CD4-positive, CD25-positive, alpha-beta regulatory T cell (primary cell): ENCODE measurements around the gene MAT1A. TPM values are rescaled to one million over a fixed set of nuclear protein-coding genes. Genes with fewer than 3 reads are reported as not detected.
A peak's percentile ranks its signal among the peaks of the same experiment; 100 is the strongest.

Experiments
- ATAC-seq, 2 donors: fragments of 150-1000 bp; cut with Tn5 transposase; one replicate each; pipeline ENCODE4 v1.10.0; 2021; ENCODE audit warnings: low read depth in 2 of 2, moderate number of reproducible peaks in 2 of 2, moderate library complexity in 1 of 2
- DNase-seq, 3 donors: peaks; one replicate each; pipeline versions ENCODE4 v3.0.0 to v3.0.0-alpha.2; 2012 to 2022; ENCODE audit warnings: mixed read lengths in 1 of 3
- H3K27ac ChIP-seq: one replicate; pipeline ENCODE4 v1.7.0; 2013; ENCODE audit warnings: mild to moderate bottlenecking, low read length; ENCODE audit not compliant: insufficient read depth, poor library complexity, severe bottlenecking
- H3K27me3 ChIP-seq: one replicate; pipeline ENCODE4 v1.7.0; 2013; ENCODE audit warnings: low read length; ENCODE audit not compliant: control insufficient read depth, insufficient read depth
- H3K36me3 ChIP-seq: one replicate; pipeline ENCODE4 v1.7.0; 2013; ENCODE audit warnings: mild to moderate bottlenecking, low read length, moderate library complexity; ENCODE audit not compliant: control insufficient read depth, insufficient read depth
- H3K4me1 ChIP-seq: 2 replicates; pipeline ENCODE4 v1.7.0; 2013; ENCODE audit warnings: mild to moderate bottlenecking, low read length; ENCODE audit not compliant: insufficient read depth, control insufficient read depth, poor library complexity, severe bottlenecking
- H3K4me3 ChIP-seq: one replicate; pipeline ENCODE4 v1.7.0; 2013; ENCODE audit warnings: low read depth, mild to moderate bottlenecking, low read length, moderate library complexity
- H3K9me3 ChIP-seq, 2 experiments: 1 replicate in 1 of 2; 2 replicates in 1 of 2; pipeline ENCODE4 v1.7.0; 2013; ENCODE audit warnings: low read length in 2 of 2, mild to moderate bottlenecking in 1 of 2, moderate library complexity in 1 of 2; ENCODE audit not compliant: control insufficient read depth in 2 of 2
- H3K27ac Mint-ChIP-seq, 3 donors: one replicate each; pipeline ENCODE4 v1.8.0; 2020 to 2022; ENCODE audit warnings: mild to moderate bottlenecking in 3 of 3, mixed read lengths in 3 of 3, moderate library complexity in 2 of 3
- H3K27me3 Mint-ChIP-seq: one replicate; pipeline ENCODE4 v1.8.0; 2022; ENCODE audit warnings: mild to moderate bottlenecking, mixed read lengths
- H3K36me3 Mint-ChIP-seq: one replicate; pipeline ENCODE4 v1.8.0; 2020; ENCODE audit warnings: mixed read lengths
- H3K4me1 Mint-ChIP-seq, 4 donors: one replicate each; pipeline ENCODE4 v1.8.0; 2020 to 2022; ENCODE audit warnings: mixed read lengths in 4 of 4, mild to moderate bottlenecking in 1 of 4
- H3K4me3 Mint-ChIP-seq, 4 donors: one replicate each; pipeline ENCODE4 v1.8.0; 2020 to 2022; ENCODE audit warnings: mild to moderate bottlenecking in 4 of 4, mixed read lengths in 4 of 4, moderate library complexity in 3 of 4
- H3K9me3 Mint-ChIP-seq, 7 donors: one replicate each; pipeline ENCODE4 v1.8.0; 2020 to 2022; ENCODE audit warnings: mixed read lengths in 7 of 7, mild to moderate bottlenecking in 3 of 7, moderate library complexity in 2 of 7
- polyA plus RNA-seq, 4 donors: library from polyadenylated mRNA; unstranded; fragments of 300-500 nt; fragmentation: Illumina TruSeq; gene quantifications; one replicate each; pipeline ENCODE4 v1.2.3, GENCODE V29; 2021
- total RNA-seq: library from RNA; stranded (reverse); gene quantifications from one replicate; pipeline ENCODE4 v1.2.3, GENCODE V29; 2022

Gene MAT1A
- total and polyA plus RNA-seq, 5 donors from 2014 or later: not detected

DNA sequence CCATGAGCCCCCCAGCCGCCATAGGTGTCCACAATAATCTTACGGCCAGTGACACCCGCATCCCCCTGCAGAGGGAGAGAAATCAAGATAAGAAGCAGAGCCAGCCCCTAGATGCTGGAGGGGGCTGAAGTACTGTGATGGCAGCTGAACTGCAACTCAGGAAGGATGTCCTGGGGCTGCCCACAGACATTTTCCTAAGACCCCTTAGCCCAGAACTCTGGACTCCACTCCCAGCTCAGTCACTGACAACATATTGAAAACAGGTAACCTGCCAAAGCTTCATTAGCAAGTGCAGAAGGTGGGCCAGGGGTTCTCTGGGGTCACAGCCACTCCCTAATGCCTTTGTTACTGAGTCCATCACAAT lies 14.3 kb downstream of the MAT1A start:
- DNase-seq: no peak
- Histone ChIP-seq H3K4me3 (no peak overlapping the region), H3K36me3 (no peaks in the 10 kb centered on the region), H3K4me1 (no peaks in the 10 kb centered on the region), H3K9me3 (no peaks in the 10 kb centered on the region), H3K27ac (no peak overlapping the region), H3K27me3 (no peaks in the 10 kb centered on the region)
- Mint-ChIP-seq H3K4me1 (no peaks in the 10 kb centered on the region), H3K27me3 (peaks cover 14% of the 10 kb centered on the region), H3K4me3 (no peak overlapping the region), H3K36me3 (no peaks in the 10 kb centered on the region), H3K9me3 (peaks cover 0 to 9% (median 0%) of the 10 kb centered on the region in 7 donors), H3K27ac (no peak overlapping the region)
- ATAC-seq: no peak

DNA sequence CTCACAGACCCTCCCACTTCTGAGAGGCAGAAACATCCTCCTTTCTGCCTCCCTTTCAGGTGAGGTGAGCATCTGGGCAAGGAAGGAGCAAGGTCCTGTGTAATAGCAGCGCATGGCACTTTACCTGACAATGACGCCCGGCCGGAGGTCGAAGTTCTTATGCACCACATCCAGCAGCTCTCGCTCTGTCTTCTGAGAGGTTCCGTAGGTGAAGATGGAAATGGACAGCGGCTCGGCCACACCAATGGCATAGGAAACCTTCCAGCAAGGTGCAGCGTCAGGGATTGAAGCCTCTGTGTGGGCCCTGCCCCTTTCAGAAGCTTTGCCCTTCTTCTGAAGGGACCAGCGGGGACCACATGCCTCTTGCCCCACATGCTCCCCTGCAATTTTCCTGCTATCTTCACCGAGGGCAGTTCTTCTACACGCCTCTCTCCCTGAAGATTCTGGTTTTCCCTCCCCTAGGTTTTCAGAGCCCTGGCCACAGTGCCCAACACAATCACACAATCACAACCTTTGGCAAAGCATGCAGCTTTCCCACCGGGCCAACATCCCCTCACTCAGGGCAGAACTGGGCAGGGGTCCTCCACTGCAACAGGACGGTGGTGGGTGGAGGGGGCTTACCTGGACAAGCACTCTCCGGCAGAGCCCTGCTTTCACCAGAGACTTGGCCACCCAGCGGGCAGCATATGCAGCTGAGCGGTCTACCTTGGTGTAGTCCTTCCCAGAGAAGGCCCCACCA lies 14.9 kb downstream of the MAT1A start:
- Mint-ChIP-seq H3K4me3 (no peak overlapping the region), H3K27ac (no peak overlapping the region), H3K27me3 (peaks cover 19% of the 10 kb centered on the region), H3K36me3 (no peaks in the 10 kb centered on the region), H3K4me1 (no peaks in the 10 kb centered on the region), H3K9me3 (peaks cover 0 to 12% (median 2%) of the 10 kb centered on the region in 7 donors)
- ATAC-seq: no peak
- Histone ChIP-seq H3K4me3 (no peak overlapping the region), H3K27me3 (no peaks in the 10 kb centered on the region), H3K4me1 (no peaks in the 10 kb centered on the region), H3K36me3 (no peaks in the 10 kb centered on the region), H3K9me3 (no peaks in the 10 kb centered on the region), H3K27ac (no peak overlapping the region)
- no peak for DNase-seq

DNA sequence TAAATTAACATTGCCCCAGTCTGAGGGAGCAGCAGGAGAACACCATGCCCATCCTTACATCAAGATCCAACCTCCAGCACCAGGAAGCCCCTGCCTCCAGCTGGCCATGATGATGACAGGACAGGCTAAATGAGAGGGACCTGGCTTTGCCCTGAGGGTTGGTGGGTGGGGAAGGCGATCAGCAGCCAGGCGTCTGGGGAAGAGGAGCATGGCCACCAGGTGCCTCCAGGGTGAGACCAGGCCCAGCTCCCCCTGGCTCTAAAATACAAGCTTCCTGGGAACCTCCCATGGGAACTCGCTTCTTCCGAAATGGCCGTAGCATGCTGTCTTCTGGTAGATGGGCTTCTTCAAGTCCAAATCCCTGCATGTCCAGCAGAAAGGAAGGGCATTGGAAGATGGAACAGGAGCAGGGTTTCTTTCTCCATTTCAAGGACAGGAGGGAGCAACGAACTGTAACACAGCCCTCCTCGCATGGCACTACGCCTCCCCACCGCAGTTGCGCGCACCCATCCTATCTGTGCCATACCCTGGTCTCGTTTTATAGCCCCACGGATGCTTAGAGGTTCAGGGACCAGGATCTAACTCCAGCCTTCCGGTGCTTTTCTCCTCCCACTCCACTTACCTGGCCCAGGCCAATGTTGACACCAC lies 15.8 kb downstream of the MAT1A start:
- Mint-ChIP-seq H3K9me3 (peaks cover 0 to 12% (median 2%) of the 10 kb centered on the region in 7 donors), H3K27me3 (peaks cover 28% of the 10 kb centered on the region), H3K27ac (no peak overlapping the region), H3K4me3 (no peak overlapping the region), H3K4me1 (no peaks in the 10 kb centered on the region), H3K36me3 (no peaks in the 10 kb centered on the region)
- H3K27ac ChIP-seq: no peak overlapping the region
- H3K9me3 ChIP-seq: no peaks in the 10 kb centered on the region
- no peaks in the 10 kb centered on the region for H3K27me3 ChIP-seq
- no peaks in the 10 kb centered on the region for H3K36me3 ChIP-seq
- no peaks in the 10 kb centered on the region for H3K4me1 ChIP-seq
- DNase-seq (no peak), ATAC-seq (no peak)
- H3K4me3 ChIP-seq: no peak overlapping the region

DNA sequence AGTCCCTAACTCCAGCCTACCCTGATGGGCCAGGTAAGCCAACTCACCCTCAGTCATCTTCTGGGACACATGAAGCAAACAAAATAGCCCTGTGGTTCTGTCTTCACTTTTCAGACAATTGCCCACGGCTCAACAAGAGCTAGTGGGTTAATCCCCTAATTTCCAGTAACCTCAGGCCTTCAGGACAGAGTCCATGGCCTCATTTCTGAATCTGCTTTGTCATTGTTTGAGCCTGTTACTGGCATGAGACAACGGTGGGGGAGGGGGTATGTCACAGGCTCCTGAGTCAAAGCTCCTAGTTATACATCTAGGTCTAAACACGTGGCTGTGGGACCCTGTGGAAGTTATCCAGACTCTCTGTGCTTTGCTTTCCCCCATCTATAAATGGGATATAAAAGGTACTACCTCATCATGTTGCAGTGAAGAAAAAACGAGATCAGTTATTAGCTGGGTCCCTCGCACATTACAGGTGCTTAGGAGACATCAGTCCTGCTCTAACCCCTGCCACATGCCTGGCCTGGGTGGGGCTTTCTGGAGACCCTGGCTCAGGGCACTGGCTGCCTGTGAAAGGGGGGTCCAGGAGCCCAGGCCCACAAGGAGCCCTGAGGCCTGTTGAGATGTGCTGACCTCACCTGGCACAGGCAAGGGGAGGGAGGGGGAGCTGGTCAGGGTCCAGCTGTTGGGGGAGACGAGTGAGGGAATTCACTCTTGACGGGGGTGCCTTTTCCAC lies 16.5 kb downstream of the MAT1A start:
- H3K9me3 Mint-ChIP-seq: peaks cover 0 to 15% (median 0%) of the 10 kb centered on the region in 7 donors
- Histone ChIP-seq H3K36me3 (no peaks in the 10 kb centered on the region), H3K27ac (no peak overlapping the region), H3K4me3 (no peak overlapping the region), H3K9me3 (no peaks in the 10 kb centered on the region), H3K4me1 (no peaks in the 10 kb centered on the region), H3K27me3 (no peaks in the 10 kb centered on the region)
- H3K4me3 Mint-ChIP-seq: no peak overlapping the region
- H3K27me3 Mint-ChIP-seq: peaks cover 31% of the 10 kb centered on the region
- DNase-seq (no peak), ATAC-seq (no peak)
- H3K36me3 Mint-ChIP-seq: no peaks in the 10 kb centered on the region
- no peak overlapping the region for H3K27ac Mint-ChIP-seq
- H3K4me1 Mint-ChIP-seq: no peaks in the 10 kb centered on the region

DNA sequence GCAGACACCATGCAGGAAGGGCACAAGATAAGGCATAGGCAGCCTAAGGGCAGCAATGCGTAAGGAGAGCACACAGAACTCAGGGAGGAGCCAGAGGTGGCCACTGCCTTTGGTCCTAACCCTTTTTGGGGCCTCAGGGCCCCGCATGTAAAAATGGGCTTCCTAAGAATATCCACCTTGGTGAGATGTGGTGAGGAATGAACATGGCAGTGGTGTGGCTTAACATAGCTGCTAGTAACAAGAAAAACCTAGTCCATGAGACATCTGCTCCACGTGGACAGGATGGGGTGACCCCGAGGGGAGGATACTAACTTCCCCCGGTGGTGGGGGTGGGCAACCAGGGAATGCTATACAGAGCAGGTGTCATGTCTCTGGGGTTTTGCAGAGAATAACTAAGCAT lies 18.0 kb downstream of the MAT1A start:
- peaks cover 0 to 18% (median 0%) of the 10 kb centered on the region in 7 donors for H3K9me3 Mint-ChIP-seq
- ATAC-seq: no peak

DNA sequence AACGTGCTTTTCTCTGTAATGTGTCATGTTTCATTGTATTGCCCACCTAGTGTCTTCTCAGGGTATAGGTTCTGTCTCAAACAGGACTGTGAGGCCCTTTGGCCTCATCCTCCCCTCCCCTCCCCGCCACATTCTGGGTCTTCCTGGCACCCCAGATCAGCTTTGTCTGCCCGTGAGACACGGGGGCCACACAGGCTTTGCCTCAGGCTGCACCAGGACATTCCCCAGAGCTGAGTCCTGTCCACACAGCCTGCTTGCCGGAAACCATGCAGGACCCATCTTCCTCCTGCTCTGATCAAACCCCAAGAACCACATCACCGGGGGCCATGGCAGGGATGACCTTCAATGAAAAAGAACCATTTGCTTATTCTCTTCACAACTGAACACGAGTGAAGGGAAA lies 18.6 kb downstream of the MAT1A start:
- Histone ChIP-seq H3K9me3 (no peaks in the 10 kb centered on the region), H3K4me1 (no peaks in the 10 kb centered on the region), H3K4me3 (no peak overlapping the region), H3K27ac (no peak overlapping the region), H3K36me3 (no peaks in the 10 kb centered on the region), H3K27me3 (no peaks in the 10 kb centered on the region)
- no peak overlapping the region for H3K4me3 Mint-ChIP-seq
- no peaks in the 10 kb centered on the region for H3K36me3 Mint-ChIP-seq
- no peaks in the 10 kb centered on the region for H3K4me1 Mint-ChIP-seq
- DNase-seq: no peak
- ATAC-seq: no peak
- peaks cover 0 to 18% (median 0%) of the 10 kb centered on the region in 7 donors for H3K9me3 Mint-ChIP-seq
- peaks cover 36% of the 10 kb centered on the region for H3K27me3 Mint-ChIP-seq
- peak overlapping the region in 1 of 3 donors; percentile 40 for H3K27ac Mint-ChIP-seq

More for the DNA sequence above, 18.0 kb downstream of the MAT1A start:
- H3K36me3 ChIP-seq: no peaks in the 10 kb centered on the region
- Mint-ChIP-seq H3K4me3 (no peak overlapping the region), H3K27me3 (peaks cover 36% of the 10 kb centered on the region), H3K4me1 (no peaks in the 10 kb centered on the region), H3K27ac (peak overlapping the region in 1 of 3 donors; percentile 40), H3K36me3 (no peaks in the 10 kb centered on the region)
- H3K27ac ChIP-seq: no peak overlapping the region
- H3K9me3 ChIP-seq: no peaks in the 10 kb centered on the region
- no peaks in the 10 kb centered on the region for H3K4me1 ChIP-seq
- no peaks in the 10 kb centered on the region for H3K27me3 ChIP-seq
- H3K4me3 ChIP-seq: no peak overlapping the region
- DNase-seq: no peak

DNA sequence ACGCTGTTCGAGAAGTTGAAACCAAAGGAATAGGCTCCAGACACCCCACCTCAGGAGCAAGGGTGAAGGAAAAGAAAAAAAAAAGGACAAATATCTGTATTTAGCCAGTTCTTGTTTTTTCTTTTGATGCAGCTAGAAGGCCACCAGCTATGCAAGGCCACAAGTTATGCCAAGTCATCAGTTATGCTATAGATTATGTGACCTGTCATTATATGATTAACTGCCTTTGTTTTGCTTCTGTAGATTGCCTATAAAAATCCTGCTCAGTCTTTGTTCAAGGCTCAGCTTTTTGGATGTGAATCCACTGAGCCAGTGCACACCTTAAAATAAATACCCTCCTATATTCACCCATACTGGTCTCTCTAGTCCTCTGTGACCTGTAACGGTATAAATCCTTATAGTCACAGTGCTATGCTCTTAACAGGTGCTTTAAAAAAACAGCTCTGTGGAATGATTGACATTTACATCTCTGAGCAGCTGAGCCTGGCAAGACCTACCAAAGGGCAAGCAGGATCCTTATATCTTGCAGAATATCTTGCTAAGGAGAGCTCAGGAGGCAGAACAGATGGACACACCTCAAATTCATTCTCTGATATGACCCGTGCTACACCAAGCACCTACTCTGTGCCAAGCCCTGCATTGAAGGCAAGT lies 20.4 kb downstream of the MAT1A start:
- peaks cover 0 to 18% (median 2%) of the 10 kb centered on the region in 7 donors for H3K9me3 Mint-ChIP-seq
- H3K4me1 Mint-ChIP-seq: no peaks in the 10 kb centered on the region
- no peaks in the 10 kb centered on the region for H3K36me3 Mint-ChIP-seq

More for the DNA sequence above, 20.4 kb downstream of the MAT1A start:
- no peaks in the 10 kb centered on the region for H3K36me3 ChIP-seq
- H3K27me3 ChIP-seq: no peaks in the 10 kb centered on the region
- Mint-ChIP-seq H3K27ac (no peak overlapping the region), H3K27me3 (peaks cover 45% of the 10 kb centered on the region), H3K4me3 (no peak overlapping the region)
- DNase-seq (no peak), ATAC-seq (no peak)
- no peak overlapping the region for H3K27ac ChIP-seq
- no peaks in the 10 kb centered on the region for H3K9me3 ChIP-seq
- H3K4me3 ChIP-seq: no peak overlapping the region
- H3K4me1 ChIP-seq: no peaks in the 10 kb centered on the region
